ENCODE data around the gene GLI1. TPM values are rescaled to one million over a fixed set of nuclear protein-coding genes. Genes with fewer than 3 reads are reported as not detected.

GLI1 gene
- polyA plus RNA-seq, 1 donor (not counting 4 experiments of a cell fraction or from before 2014, with no cell fraction given), result 1.0 TPM

GRCh38 chr12:57470286-57470969, 10.8 kb downstream of the GLI1 start:
- FAIRE-seq, result no peak
- no peak overlapping the region for H3K27ac ChIP-seq (ENCODE audit: control insufficient read depth, insufficient read depth, low read length)
- H3K4me1 ChIP-seq (ENCODE audit: control insufficient read depth, extremely low read depth, insufficient read depth, low read length), result no peaks in the 10 kb centered on the region
- DNase-seq (ENCODE audit: low read depth, low spot score), result no peak
- no peaks in the 10 kb centered on the region for H3K36me3 ChIP-seq (ENCODE audit: control insufficient read depth in 2 of 2, extremely low read depth in 1 of 2, insufficient read depth in 2 of 2, low read length in 2 of 2)
- H3K9me1 ChIP-seq (ENCODE audit: control insufficient read depth, extremely low read depth, insufficient read depth, low read length), result no peaks in the 10 kb centered on the region
- no peak for TF ChIP-seq CTCF (optimal IDR thresholded peaks at IDR 0.05 in 1 of 3, IDR thresholded peaks at IDR 0.05 in 1 of 3, conservative IDR thresholded peaks at IDR 0.05 in 1 of 3; ENCODE audit: extremely low read depth in 1 of 3, insufficient read depth in 2 of 3, low read length in 3 of 3)
- no peak for TF ChIP-seq EZH2 (IDR thresholded peaks at IDR 0.05; ENCODE audit: low read length)
- dilution Hi-C loops (cut with MboI; ENCODE audit: extremely low pct_ligation_motif_present, low sequenced_read_pairs), result no loop called here
- H3K9me3 ChIP-seq (ENCODE audit: control insufficient read depth, low read depth, low read length), result no peaks in the 10 kb centered on the region
- no peak overlapping the region for H3K4me2 ChIP-seq (ENCODE audit: control insufficient read depth, extremely low read depth, insufficient read depth, low read depth, low read length)
- H3K27me3 ChIP-seq (ENCODE audit: control insufficient read depth, extremely low read depth, insufficient read depth, low read length), result peaks cover 80% of the 10 kb centered on the region
- H2AFZ ChIP-seq (ENCODE audit: control insufficient read depth, low read length), result no peak overlapping the region
- no peak overlapping the region for H3K9ac ChIP-seq (ENCODE audit: control insufficient read depth, extremely low read depth, insufficient read depth, low read length)
- no peaks in the 10 kb centered on the region for H3K79me2 ChIP-seq (ENCODE audit: control insufficient read depth, insufficient read depth, low read length)
- no peak overlapping the region for H3K4me3 ChIP-seq (ENCODE audit: control insufficient read depth in 2 of 3, extremely low read depth in 1 of 3, insufficient read depth in 2 of 3, low read depth in 1 of 3, low read length in 3 of 3)
- H4K20me1 ChIP-seq (ENCODE audit: control insufficient read depth, extremely low read depth, insufficient read depth, low read length), result no peaks in the 10 kb centered on the region

- Histone ChIP-seq H2AFZ (ENCODE audit: control insufficient read depth, low read length) (no peak overlapping the region), H3K27me3 (ENCODE audit: control insufficient read depth, extremely low read depth, insufficient read depth, low read length) (peaks cover 82% of the 10 kb centered on the region), H3K9me1 (ENCODE audit: control insufficient read depth, extremely low read depth, insufficient read depth, low read length) (no peaks in the 10 kb centered on the region), H3K27ac (ENCODE audit: control insufficient read depth, insufficient read depth, low read length) (no peak overlapping the region), H3K9ac (ENCODE audit: control insufficient read depth, extremely low read depth, insufficient read depth, low read length) (no peak overlapping the region), H4K20me1 (ENCODE audit: control insufficient read depth, extremely low read depth, insufficient read depth, low read length) (no peaks in the 10 kb centered on the region), H3K4me1 (ENCODE audit: control insufficient read depth, extremely low read depth, insufficient read depth, low read length) (peaks cover 2% of the 10 kb centered on the region), H3K4me3 (ENCODE audit: control insufficient read depth in 2 of 3, extremely low read depth in 1 of 3, insufficient read depth in 2 of 3, low read depth in 1 of 3, low read length in 3 of 3) (no peak overlapping the region), H3K4me2 (ENCODE audit: control insufficient read depth, extremely low read depth, insufficient read depth, low read depth, low read length) (no peak overlapping the region), H3K36me3 (ENCODE audit: control insufficient read depth in 2 of 2, extremely low read depth in 1 of 2, insufficient read depth in 2 of 2, low read length in 2 of 2) (no peaks in the 10 kb centered on the region), H3K79me2 (ENCODE audit: control insufficient read depth, insufficient read depth, low read length) (no peaks in the 10 kb centered on the region), H3K9me3 (ENCODE audit: control insufficient read depth, low read depth, low read length) (no peaks in the 10 kb centered on the region)
- DNase-seq (ENCODE audit: low read depth, low spot score) (no peak), FAIRE-seq (no peak)
- dilution Hi-C loops (cut with MboI; ENCODE audit: extremely low pct_ligation_motif_present, low sequenced_read_pairs), result no loop called here
- TF ChIP-seq CTCF (optimal IDR thresholded peaks at IDR 0.05 in 1 of 3, IDR thresholded peaks at IDR 0.05 in 1 of 3, conservative IDR thresholded peaks at IDR 0.05 in 1 of 3; ENCODE audit: extremely low read depth in 1 of 3, insufficient read depth in 2 of 3, low read length in 3 of 3) (no peak), EZH2 (IDR thresholded peaks at IDR 0.05; ENCODE audit: low read length) (no peak)
These were observed 11.5 kb downstream of the GLI1 start for GRCh38 chr12:57470970-57471656.
